Immature natural killer cell (primary cell): Measurements from ENCODE around the gene RAC3. TPM values are rescaled to one million over a fixed set of nuclear protein-coding genes. Genes with fewer than 3 reads are reported as not detected.

Experiments used
- DNase-seq, 3 donors: peaks; one replicate each; pipeline ENCODE4 v3.0.0; 2022; ENCODE audit warnings: mixed read lengths in 1 of 3
- H3K27ac Mint-ChIP-seq, 6 donors: one replicate each; pipeline ENCODE4 v1.8.0; 2020; ENCODE audit warnings: mixed read lengths in 6 of 6, mild to moderate bottlenecking in 5 of 6, inconsistent platforms in 4 of 6, moderate library complexity in 3 of 6
- H3K27me3 Mint-ChIP-seq, 3 donors: one replicate each; pipeline ENCODE4 v1.8.0; 2020 to 2021; ENCODE audit warnings: low read depth in 3 of 3, mild to moderate bottlenecking in 3 of 3, mixed read lengths in 3 of 3, moderate library complexity in 3 of 3, inconsistent platforms in 1 of 3
- H3K36me3 Mint-ChIP-seq, 3 donors: one replicate each; pipeline ENCODE4 v1.8.0; 2020; ENCODE audit warnings: mixed read lengths in 3 of 3, inconsistent platforms in 2 of 3, mild to moderate bottlenecking in 2 of 3
- H3K4me1 Mint-ChIP-seq, 2 donors: one replicate each; pipeline ENCODE4 v1.8.0; 2020; ENCODE audit warnings: inconsistent platforms in 2 of 2, mild to moderate bottlenecking in 2 of 2, mixed read lengths in 2 of 2, moderate library complexity in 1 of 2
- H3K4me3 Mint-ChIP-seq, 5 donors: one replicate each; pipeline ENCODE4 v1.8.0; 2020; ENCODE audit warnings: mild to moderate bottlenecking in 5 of 5, mixed read lengths in 5 of 5, inconsistent platforms in 3 of 5, moderate library complexity in 3 of 5
- H3K9me3 Mint-ChIP-seq, 6 donors: one replicate each; pipeline ENCODE4 v1.8.0; 2020; ENCODE audit warnings: mild to moderate bottlenecking in 6 of 6, mixed read lengths in 6 of 6, inconsistent platforms in 4 of 6, moderate library complexity in 3 of 6
- polyA plus RNA-seq, 3 donors: library from polyadenylated mRNA; unstranded; fragments of 300-500 nt; fragmentation: Illumina TruSeq; gene quantifications; one replicate each; pipeline ENCODE4 v1.2.3, GENCODE V29; 2021

The RAC3 gene
- polyA plus RNA-seq, 3 donors from 2014 or later, result not detected

DNA sequence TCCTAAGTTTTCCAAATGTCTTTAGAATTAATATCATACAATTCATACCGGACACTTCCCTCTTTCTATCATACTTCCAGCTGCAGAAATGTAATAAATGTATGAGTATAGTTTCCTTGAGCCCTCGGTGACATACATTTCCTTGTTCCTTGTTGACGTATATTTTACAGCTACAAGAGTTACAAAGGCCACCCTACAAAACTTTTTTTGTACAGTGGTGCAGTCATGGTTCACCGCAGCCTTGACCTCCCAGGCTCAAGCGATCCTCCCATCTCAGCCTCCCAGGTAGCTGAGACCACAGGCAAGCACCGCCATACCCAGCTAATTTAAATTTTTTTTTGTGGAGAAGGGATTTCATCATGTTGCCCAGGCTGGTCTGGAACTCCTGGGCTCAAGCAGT, 41.3 kb downstream of the RAC3 start:
- Mint-ChIP-seq H3K27ac (no peak overlapping the region), H3K27me3 (peaks cover 0 to 2% (median 2%) of the 10 kb centered on the region in 3 donors), H3K9me3 (no peaks in the 10 kb centered on the region)

DNA sequence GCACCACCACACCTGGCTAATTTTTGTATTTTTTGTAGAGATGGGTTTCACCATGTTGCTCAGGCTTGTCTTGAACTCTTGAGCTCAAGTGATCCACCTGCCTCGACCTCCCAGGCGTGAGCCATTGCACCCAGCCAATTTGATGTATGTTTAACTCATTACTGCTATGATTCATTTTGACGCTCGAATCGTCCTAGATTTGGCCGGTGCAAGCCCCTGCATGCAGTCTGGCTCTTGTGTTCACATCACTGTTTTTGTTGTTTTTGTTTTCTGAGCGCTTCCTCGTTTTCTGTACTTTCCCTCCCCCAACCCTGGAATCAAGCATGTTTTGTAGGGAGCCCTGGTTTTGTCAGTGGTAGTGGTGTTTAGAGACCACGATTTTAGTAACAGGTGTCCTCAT, 42.0 kb downstream of the RAC3 start:
- no peak for DNase-seq
- Mint-ChIP-seq H3K27ac (no peak overlapping the region), H3K9me3 (no peaks in the 10 kb centered on the region), H3K4me3 (no peak overlapping the region), H3K36me3 (peaks cover 0 to 4% (median 3%) of the 10 kb centered on the region in 3 donors), H3K27me3 (peaks cover 0 to 2% (median 2%) of the 10 kb centered on the region in 3 donors), H3K4me1 (no peaks in the 10 kb centered on the region)

More for the DNA sequence above, 41.3 kb downstream of the RAC3 start:
- Mint-ChIP-seq H3K36me3 (no peaks in the 10 kb centered on the region), H3K4me1 (no peaks in the 10 kb centered on the region), H3K4me3 (no peak overlapping the region)
- DNase-seq, result no peak

GRCh38 chr17:82076018-82076784, 44.7 kb downstream of the RAC3 start:
- H3K27ac Mint-ChIP-seq, result no peak overlapping the region

GRCh38 chr17:82076785-82077591, 45.5 kb downstream of the RAC3 start:
- H3K4me1 Mint-ChIP-seq, result no peaks in the 10 kb centered on the region
- no peak overlapping the region for H3K4me3 Mint-ChIP-seq
- H3K27ac Mint-ChIP-seq, result no peak overlapping the region
- H3K9me3 Mint-ChIP-seq, result no peaks in the 10 kb centered on the region
- DNase-seq, result no peak
- peaks cover 0 to 4% (median 3%) of the 10 kb centered on the region in 3 donors for H3K36me3 Mint-ChIP-seq
- peaks cover 0 to 2% (median 2%) of the 10 kb centered on the region in 3 donors for H3K27me3 Mint-ChIP-seq

More at GRCh38 chr17:82076018-82076784, 44.7 kb downstream of the RAC3 start:
- no peak for DNase-seq
- no peaks in the 10 kb centered on the region for H3K4me1 Mint-ChIP-seq
- H3K27me3 Mint-ChIP-seq, result peaks cover 0 to 2% (median 2%) of the 10 kb centered on the region in 3 donors
- no peaks in the 10 kb centered on the region for H3K9me3 Mint-ChIP-seq
- no peak overlapping the region for H3K4me3 Mint-ChIP-seq
- peaks cover 0 to 4% (median 3%) of the 10 kb centered on the region in 3 donors for H3K36me3 Mint-ChIP-seq

DNA sequence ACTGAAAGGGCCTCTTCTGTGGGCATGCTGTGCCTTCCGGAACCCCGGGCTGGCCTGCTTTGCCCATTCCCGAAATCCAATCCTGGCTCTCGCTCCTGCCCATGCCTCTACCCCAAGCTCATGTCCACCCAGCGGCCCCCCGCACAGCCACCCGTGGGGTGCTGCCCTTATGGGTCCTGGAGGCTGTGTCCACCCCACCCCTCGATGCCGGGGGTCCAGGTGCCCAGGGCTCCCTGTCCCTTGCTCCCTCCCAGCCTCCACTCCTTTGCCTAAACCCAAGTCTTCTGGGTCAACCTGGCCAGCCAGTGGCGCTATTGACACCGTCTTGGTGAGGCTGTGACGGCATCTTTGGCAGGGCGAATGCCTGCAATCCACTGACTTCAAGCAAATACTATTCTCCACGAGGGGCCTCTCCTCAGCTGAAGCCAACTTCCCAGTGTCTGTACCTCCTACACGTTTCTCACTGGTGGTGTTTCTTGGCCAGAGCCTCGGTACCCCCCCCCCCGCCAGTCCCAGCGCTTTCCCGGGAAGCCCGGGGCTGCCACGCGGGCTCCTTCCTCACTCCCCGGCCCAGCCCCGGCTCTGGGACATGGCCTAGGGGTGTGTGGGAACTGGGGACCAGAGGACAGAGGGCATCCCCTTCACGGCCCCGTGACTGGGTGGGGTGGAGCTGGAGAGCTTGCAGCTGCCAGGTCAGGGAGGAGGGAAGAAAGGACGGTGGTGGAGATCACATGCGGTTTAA, 46.3 kb downstream of the RAC3 start:
- Mint-ChIP-seq H3K9me3 (no peaks in the 10 kb centered on the region), H3K27me3 (peaks cover 0 to 2% (median 2%) of the 10 kb centered on the region in 3 donors), H3K36me3 (peaks cover 0 to 4% (median 3%) of the 10 kb centered on the region in 3 donors), H3K27ac (no peak overlapping the region), H3K4me1 (no peaks in the 10 kb centered on the region), H3K4me3 (no peak overlapping the region)
- no peak for DNase-seq

- Mint-ChIP-seq H3K4me1 (no peaks in the 10 kb centered on the region), H3K27me3 (no peaks in the 10 kb centered on the region), H3K9me3 (no peaks in the 10 kb centered on the region), H3K4me3 (no peak overlapping the region), H3K27ac (no peak overlapping the region), H3K36me3 (peaks cover 0 to 4% (median 3%) of the 10 kb centered on the region in 3 donors)
- no peak for DNase-seq
Observed at GRCh38 chr17:82078433-82078832, 47.0 kb downstream of the RAC3 start.

GRCh38 chr17:82079001-82079677, 47.7 kb downstream of the RAC3 start:
- Mint-ChIP-seq H3K27ac (no peak overlapping the region), H3K4me1 (no peaks in the 10 kb centered on the region), H3K4me3 (no peak overlapping the region), H3K36me3 (peaks cover 0 to 4% (median 3%) of the 10 kb centered on the region in 3 donors), H3K9me3 (no peaks in the 10 kb centered on the region), H3K27me3 (no peaks in the 10 kb centered on the region)
- no peak for DNase-seq

DNA sequence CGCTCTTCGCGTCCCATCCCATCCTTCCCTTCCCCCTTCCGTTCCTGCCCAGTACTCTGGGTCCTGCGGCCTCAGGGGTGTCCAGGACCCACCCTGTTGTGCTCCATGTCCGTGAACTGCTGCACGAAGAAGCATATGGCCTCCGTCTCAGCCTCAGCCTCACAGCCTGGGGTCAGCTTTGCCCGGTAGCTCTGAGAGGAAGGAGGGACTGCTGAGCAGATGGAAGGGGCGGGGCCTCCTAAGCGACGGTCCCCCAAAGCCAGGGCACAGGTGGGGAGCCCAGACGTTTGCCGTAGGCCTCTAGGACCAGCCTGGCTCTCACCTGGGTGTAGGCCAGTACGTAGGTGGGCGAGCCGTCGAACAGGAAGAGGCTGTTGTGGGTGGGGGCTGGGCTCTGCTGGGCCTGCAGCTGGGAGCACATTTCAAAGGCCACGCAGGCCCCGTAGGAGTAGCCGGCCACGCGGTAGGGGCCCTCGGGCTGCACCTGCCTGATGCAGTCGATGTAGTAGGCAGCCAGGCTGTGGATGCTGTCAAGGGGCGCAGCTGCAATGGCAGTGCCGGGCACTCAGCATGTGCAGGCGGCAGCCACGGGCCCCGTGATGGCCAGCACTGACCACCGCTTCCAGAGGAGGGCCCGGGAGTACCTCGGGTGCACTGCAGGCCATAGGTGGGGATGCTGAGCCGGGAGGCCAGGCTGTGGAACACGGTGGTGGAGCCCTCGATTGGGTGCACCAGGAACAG, 48.7 kb downstream of the RAC3 start:
- Mint-ChIP-seq H3K27me3 (no peaks in the 10 kb centered on the region), H3K27ac (no peak overlapping the region), H3K4me1 (no peaks in the 10 kb centered on the region), H3K9me3 (no peaks in the 10 kb centered on the region), H3K4me3 (no peak overlapping the region), H3K36me3 (peaks cover 0 to 4% (median 3%) of the 10 kb centered on the region in 3 donors)
- no peak for DNase-seq

- DNase-seq, result no peak
- Mint-ChIP-seq H3K27me3 (no peaks in the 10 kb centered on the region), H3K9me3 (no peaks in the 10 kb centered on the region), H3K4me1 (no peaks in the 10 kb centered on the region), H3K27ac (no peak overlapping the region), H3K36me3 (peaks cover 0 to 4% (median 3%) of the 10 kb centered on the region in 3 donors), H3K4me3 (no peak overlapping the region)
Observed at GRCh38 chr17:82080789-82081464, 49.4 kb downstream of the RAC3 start.

- H3K27ac Mint-ChIP-seq, result no peak overlapping the region
- H3K36me3 Mint-ChIP-seq, result peaks cover 0 to 4% (median 3%) of the 10 kb centered on the region in 3 donors
- no peaks in the 10 kb centered on the region for H3K4me1 Mint-ChIP-seq
- no peaks in the 10 kb centered on the region for H3K27me3 Mint-ChIP-seq
- H3K4me3 Mint-ChIP-seq, result no peak overlapping the region
- DNase-seq, result no peak
- no peaks in the 10 kb centered on the region for H3K9me3 Mint-ChIP-seq
Observed at GRCh38 chr17:82081546-82081945, 50.1 kb downstream of the RAC3 start.

DNA sequence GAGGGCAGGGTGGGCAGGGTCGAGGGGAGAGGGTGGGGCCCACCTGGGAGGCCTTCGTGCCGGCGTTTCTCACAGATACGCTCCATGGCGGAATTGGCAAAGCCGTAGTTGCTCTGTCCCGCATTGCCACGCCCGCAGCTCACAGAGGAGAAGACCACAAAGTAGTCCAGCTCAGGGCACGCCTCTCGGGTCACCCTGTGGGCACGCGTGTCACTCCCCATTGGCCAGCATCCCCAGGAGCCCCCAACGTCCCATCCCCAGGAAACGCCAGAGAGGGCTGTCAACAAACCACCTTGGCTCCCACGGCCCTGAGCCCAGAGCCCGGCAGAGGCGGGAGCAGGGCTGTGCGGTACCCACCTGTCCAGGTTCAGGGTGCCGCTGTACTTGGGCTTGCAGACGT, 50.5 kb downstream of the RAC3 start:
- H3K9me3 Mint-ChIP-seq, result no peaks in the 10 kb centered on the region
- no peak overlapping the region for H3K27ac Mint-ChIP-seq
- H3K27me3 Mint-ChIP-seq, result no peaks in the 10 kb centered on the region
- DNase-seq, result no peak
- H3K36me3 Mint-ChIP-seq, result peaks cover 0 to 4% (median 3%) of the 10 kb centered on the region in 3 donors
- H3K4me3 Mint-ChIP-seq, result no peak overlapping the region
- H3K4me1 Mint-ChIP-seq, result no peaks in the 10 kb centered on the region

- Mint-ChIP-seq H3K9me3 (no peaks in the 10 kb centered on the region), H3K27me3 (no peaks in the 10 kb centered on the region), H3K27ac (no peak overlapping the region), H3K36me3 (peaks cover 0 to 4% (median 3%) of the 10 kb centered on the region in 3 donors), H3K4me3 (no peak overlapping the region), H3K4me1 (no peaks in the 10 kb centered on the region)
- no peak for DNase-seq
Observed at GRCh38 chr17:82082456-82082855, 51.0 kb downstream of the RAC3 start.
